NCI-H2029 (cell line): ENCODE results near the gene RNF126.
A peak's percentile ranks its signal among the peaks of the same experiment; 100 is the strongest.
"Not testable (repeated sequence)": the region's sequence is repeated elsewhere in the genome, so short reads cannot be mapped to it uniquely, and the experiment has no call there.

Experiments
- DNase-seq: peaks from one replicate; lab custom pipeline; 2025; lab: John Stamatoyannopoulos, UW

The RNF126 gene

GRCh38 chr19:646779-647565 is 16.0 kb downstream of the RNF126 start:
- no peak for DNase-seq

DNA sequence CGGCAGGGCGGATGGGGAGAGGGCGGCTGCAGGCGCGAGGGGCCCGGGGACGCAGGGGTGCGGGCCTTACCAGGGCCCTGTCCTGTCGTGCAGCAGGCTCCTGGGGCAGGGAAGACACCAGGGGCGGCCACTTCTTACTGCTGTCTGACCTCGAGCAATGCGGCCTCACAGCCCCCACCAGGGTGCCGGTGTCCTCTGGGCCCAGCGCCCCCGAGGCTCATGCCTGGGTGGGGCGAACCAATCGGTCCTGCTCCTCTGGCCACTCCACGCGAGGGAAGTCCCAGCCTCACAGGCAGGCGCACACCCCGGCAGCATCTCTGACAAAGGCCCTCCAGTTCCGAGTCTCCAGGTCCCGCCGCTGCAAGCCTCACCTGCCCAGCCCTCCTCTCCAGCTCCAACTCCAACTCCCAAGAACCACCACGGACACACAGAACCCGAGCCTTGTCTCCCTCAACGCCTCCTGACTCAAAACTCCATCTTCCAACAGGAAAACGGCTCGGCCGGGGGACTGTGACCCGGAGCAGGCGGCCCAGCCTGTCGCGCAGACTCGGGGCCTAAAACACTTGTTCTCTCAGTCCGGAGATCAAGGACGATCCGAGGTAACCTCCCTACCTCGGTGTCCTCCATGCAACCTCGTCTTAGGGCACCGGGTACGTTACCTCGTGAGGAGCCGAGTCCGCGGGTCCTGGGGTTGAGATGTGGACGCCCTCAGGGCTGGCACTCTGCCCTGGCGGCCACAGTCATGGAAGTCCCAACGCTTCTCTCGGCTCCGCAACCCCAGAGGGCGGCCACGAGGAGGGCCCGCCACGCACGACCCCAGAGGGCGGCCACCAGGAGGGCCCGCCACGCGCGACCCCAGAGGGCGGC is 16.9 kb downstream of the RNF126 start:
- no peak for DNase-seq

DNA sequence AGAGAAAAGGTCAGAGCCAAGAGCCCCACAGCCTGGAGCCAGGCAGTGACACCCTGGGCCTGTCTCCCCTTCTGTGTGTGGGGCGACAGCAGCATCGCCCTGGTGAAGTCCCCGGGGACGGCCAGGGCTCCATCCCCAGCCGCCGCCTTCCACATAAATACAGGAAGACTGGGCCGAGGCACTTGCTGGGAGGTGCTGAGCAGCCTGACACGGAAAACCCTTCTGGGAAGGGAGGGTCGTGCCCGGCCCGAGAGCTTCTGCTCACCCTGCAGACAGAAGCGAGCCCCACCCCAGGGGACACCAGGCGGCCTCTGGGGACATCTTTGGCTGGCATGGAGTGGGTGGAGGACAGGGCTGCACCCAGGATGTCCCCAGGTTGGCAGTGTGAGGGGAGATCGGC is 18.2 kb downstream of the RNF126 start:
- no peak for DNase-seq

- no peak for DNase-seq
These were observed 18.7 kb downstream of the RNF126 start for GRCh38 chr19:644363-644762.

- DNase-seq: no peak
These were observed 19.3 kb downstream of the RNF126 start for GRCh38 chr19:643736-644135.

- DNase-seq: no peak
These were observed 20.0 kb downstream of the RNF126 start for GRCh38 chr19:642767-643727.

DNA sequence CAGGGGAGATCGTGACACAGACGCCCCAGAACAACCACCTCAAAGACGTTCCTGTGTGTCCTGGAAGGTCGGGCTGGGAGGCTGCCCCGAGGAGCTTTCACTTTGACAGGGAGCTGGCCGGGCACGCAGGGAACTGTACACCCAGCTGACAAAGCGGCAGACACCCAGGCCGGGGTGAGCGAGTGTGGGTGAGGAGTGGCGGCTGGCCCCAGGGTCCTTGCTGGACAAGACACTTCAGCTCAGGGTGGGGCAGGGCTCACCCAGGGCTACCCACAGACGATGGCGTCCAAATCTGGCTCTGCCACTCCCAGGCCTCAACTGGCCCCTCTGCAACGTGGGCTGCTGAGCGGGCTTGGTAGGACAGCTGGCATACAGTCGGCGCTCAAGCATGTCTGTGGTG is 21.3 kb downstream of the RNF126 start:
- no peak for DNase-seq

GRCh38 chr19:640606-641189 is 22.3 kb downstream of the RNF126 start:
- no peak for DNase-seq

DNA sequence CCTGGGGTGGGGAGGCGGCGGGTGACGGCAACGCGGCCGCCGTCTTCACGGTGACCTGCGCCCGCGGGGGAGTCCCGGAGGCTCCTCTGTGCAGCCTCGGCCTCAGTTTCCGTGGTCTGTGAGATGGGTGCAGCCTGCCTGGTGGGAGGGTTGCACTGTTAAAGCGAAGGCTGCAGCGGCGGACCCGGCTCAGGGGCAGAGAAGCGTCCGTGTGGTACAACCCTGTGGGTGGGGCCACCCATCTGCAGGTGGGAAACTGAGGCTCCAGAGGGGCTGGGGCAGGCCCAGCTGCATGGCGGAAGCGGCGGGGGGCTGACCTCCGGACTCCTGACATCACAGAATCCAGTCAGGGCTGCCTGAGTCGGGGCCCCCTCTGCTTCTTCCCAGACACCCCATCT is 22.9 kb downstream of the RNF126 start:
- DNase-seq: no peak

- peak; percentile 89 for DNase-seq
These were observed 23.5 kb downstream of the RNF126 start, which contains the start of gene FGF22 for GRCh38 chr19:639253-640160. Gene FGF22, plus strand, starts transcription at chr19:639879. Its CDS starts 47 bp downstream, at chr19:639926.

DNA sequence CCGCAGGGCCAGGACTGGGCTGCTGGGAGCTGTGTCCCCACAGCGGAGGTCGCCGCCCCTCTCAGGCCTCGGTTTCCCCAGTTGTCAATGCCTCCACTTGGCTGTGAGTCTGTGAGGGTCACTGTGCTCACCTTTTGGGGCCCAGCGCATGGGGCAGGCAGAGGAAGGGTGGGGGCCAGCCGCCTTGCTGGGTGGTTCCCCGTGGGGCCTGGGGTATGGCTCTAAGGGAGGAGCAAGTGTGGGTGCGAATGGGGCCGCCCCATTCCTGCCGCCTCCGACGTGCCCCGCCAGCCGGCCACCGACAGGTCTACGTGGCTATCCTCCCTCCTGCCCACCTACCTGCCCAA is 24.1 kb downstream of the RNF126 start:
- no peak for DNase-seq

GRCh38 chr19:634975-635652 is 27.9 kb downstream of the RNF126 start:
- DNase-seq: no peak

DNA sequence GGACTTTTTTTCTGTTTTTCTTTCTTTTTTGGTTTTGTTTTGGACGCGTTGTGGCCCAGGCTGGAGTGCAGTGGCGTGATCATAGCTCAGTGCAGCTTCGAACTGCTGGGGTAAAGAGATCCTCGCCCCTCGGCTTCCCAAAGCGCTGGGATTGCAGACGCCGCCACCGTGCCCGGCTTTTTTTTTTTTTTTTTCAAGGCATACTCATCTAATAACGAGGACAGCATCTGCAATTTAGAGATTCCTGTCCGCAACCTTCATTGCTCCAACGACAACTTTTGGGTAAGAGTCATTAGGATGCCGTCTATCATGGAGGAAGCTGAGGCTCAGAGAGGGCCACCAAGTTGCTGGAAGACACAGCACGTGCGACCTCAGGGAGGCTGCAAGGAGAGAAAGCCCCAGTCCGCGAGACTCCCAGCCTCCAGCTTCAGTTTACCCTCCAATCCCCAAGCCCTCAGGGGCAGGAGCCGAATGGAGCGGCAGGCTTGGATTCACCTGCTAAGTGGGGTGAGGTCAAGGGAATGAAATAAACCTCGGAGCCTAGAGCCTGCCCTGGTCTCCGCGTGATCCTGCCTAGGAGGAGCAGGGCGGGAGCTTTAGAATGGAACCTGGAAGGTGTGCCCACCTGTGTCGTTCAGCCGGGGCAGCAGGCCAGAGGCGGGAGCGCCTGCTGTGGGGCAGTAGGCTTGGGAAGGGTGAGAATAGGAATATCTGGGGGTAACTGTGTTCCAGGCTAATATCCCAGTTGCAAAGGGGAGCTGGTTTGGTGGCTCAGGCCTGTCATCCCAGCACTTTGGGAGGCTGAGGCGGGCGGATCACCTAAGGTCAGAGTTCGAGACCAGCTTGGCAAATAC is 29.0 kb downstream of the RNF126 start:
- no peak for DNase-seq

DNA sequence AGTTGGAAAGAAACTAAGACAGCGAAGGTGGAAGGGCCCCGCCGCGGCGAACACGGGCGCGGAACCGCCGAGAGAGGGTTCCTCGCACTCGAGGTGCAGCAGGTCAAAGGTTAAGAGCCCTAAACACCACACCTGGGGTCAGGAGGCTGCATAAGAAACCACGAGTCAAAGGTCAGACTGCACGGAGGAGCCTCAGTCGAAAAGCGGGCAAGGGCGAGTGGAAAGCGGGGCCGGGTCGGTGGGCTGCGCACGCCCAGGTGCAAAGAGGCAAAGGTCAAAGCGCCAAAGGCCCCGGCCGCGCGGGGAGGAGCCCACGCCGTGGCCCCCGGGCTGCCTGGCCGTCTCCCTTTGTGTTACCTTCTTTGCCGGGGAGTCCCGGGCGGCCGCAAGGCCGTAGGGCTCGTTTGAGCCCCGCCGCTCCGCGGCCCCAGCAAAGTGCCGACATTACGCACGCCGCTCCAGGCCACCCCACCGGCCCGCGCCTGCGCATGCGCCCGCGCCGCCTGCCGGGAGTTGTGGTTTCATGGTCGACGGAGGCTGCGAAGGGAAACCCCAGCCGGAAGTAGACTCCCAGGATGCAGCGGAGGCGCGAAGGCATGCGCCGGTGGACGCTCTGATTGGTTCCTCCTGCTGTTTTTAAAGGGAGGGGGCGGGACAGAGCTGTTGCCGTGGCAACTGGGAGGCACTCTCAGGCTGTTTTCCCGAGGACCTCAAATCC is 29.8 kb downstream of the RNF126 start, which contains the start of gene POLRMT:
Gene POLRMT, minus strand, starts transcription at position 470 of the 718 bp plus-strand sequence. Its CDS starts 25 bp downstream, at position 445.
- DNase-seq: peak; percentile 98

- no peak for DNase-seq
These were observed 30.4 kb downstream of the RNF126 start for GRCh38 chr19:632579-633067.

DNA sequence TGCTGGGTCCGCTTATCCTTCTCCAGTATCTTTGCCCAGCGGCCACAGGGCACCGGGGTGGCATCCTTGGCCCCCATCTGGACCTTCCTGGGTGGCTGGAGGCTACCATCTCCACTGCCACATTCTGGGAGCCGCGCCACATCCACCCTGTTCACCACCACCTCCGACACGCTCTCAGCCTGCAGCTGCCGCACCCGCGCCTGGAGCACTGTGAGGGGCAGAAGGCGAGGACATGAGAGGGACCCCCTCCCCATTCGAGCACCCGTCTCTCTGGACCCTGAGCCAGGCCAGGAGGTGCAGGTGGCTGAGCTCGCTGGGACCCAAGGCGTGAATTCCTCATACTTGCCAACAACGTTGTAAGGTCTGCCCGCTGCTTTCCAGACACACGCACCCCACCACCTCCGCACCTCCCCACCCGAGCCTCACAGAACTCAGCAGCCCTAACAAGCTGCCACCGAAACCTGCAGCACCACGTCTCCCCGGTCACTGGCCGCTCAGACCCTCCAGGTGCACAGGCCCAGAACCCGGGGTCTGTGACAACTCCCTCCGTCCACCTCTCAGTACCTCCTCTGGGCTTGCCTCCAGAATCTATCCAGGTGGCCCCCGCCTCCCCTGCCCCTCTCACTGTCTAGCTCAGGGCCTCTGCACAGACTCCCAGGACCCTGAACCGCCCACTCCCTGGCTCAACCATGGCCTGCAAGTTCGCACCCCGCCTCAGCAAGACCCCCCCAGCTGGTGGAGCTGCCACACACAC is 32.9 kb downstream of the RNF126 start:
- DNase-seq: no peak

DNA sequence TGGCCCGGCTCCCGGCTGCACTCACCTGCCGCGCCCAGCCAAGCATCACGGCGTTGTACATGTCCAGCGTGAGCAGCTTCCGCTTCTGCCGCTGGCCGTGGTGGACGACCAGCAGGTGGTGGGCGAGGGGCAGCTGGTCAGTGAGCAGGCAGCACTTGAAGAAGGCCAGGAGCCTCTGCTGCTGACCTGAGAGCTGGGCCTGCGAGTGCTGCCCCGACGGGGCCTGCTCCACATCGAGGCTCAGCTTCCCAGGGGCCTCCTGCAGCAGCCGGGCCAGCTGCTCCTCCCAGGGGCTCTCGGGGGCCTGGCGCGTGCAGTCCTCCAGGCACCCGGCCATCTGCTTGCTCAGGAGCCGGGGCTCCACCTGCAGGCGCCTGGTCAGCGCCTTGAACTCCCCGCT is 33.5 kb downstream of the RNF126 start:
- DNase-seq: not testable (repeated sequence)
